Hepatocyte (in vitro differentiated cells): Measurements from ENCODE around the gene CCDC78.

Experiments
- EZH2phosphoT487 ChIP-seq: fragments of 200-600 bp; sonication (generic); IDR thresholded peaks from one replicate; pipeline ENCODE4 v1.6.1; 2018; ENCODE audit warnings: antibody characterized with exemption, mild to moderate bottlenecking, low read depth, moderate library complexity; ENCODE audit not compliant: unreplicated experiment, severe bottlenecking
- TF ChIP-seq, protein P1 (sequence below): fragments of 200-600 bp; sonication (generic); IDR thresholded peaks from 2 replicates; pipeline ENCODE4 v1.5.1; 2016; ENCODE audit warnings: antibody characterized with exemption, mild to moderate bottlenecking; ENCODE audit not compliant: poor library complexity

DNA sequence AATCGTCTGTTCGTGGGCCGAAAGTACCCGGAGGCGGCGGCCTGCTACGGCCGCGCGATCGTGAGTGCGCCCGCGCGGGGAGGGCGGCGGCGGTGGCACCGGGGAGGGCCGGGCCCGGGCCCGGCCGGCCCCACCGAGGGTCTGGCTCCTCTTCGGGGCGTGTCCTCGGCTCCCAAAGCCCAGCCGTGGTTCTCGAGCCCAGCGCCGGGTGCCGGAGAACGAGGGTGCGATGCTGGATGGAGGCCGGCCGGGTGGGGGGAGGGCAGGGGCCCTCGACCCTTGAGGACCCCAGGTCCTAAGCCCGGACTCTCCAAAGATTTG lies 45.7 kb downstream of the CCDC78 start:
- TF ChIP-seq, protein P1, sequence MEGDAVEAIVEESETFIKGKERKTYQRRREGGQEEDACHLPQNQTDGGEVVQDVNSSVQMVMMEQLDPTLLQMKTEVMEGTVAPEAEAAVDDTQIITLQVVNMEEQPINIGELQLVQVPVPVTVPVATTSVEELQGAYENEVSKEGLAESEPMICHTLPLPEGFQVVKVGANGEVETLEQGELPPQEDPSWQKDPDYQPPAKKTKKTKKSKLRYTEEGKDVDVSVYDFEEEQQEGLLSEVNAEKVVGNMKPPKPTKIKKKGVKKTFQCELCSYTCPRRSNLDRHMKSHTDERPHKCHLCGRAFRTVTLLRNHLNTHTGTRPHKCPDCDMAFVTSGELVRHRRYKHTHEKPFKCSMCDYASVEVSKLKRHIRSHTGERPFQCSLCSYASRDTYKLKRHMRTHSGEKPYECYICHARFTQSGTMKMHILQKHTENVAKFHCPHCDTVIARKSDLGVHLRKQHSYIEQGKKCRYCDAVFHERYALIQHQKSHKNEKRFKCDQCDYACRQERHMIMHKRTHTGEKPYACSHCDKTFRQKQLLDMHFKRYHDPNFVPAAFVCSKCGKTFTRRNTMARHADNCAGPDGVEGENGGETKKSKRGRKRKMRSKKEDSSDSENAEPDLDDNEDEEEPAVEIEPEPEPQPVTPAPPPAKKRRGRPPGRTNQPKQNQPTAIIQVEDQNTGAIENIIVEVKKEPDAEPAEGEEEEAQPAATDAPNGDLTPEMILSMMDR, result no peak
- TF ChIP-seq EZH2phosphoT487, result no peak
